Left kidney (tissue), 8 donors: ENCODE data around the gene TAF1. TPM values are rescaled to one million over a fixed set of nuclear protein-coding genes. Genes with fewer than 3 reads are reported as not detected.
"Not testable (repeated sequence)": the region's sequence is repeated elsewhere in the genome, so short reads cannot be mapped to it uniquely, and the experiment has no call there.

Source experiments
- DNase-seq: peaks from one replicate; pipeline ENCODE4 v3.0.0-alpha.2; 2013
- long read RNA-seq, 8 donors: transcript quantifications; one replicate each; lab custom pipeline, GENCODE V29; 2026
- polyA plus RNA-seq: library from polyadenylated mRNA; unstranded; fragments of 120-200 nt; gene quantifications from one replicate; pipeline ENCODE4 v1.2.1, GENCODE V29; 2013; ENCODE audit not compliant: insufficient read length

Gene TAF1
- polyA plus RNA-seq: 57.7 TPM
- long read RNA-seq, donor 1: 0 reads
- long read RNA-seq, donor 2, partial matches to known transcripts: 0 of 1 reads
- long read RNA-seq, donor 2, other reads (novel, unspliced or antisense): 0 of 1 reads
- long read RNA-seq, donor 3, partial matches to known transcripts: 35 of 37 reads
- long read RNA-seq, donor 3, other reads (novel, unspliced or antisense): 0 of 37 reads
- long read RNA-seq, donor 4: 0 reads
- long read RNA-seq, donor 5, full-length matches to known transcripts: 1 of 1 reads
- long read RNA-seq, donor 5, partial matches to known transcripts: 0 of 1 reads
- long read RNA-seq, donor 5, other reads (novel, unspliced or antisense): 0 of 1 reads
- long read RNA-seq, donor 6, full-length matches to known transcripts: 3 of 3 reads
- long read RNA-seq, donor 6, partial matches to known transcripts: 0 of 3 reads
- long read RNA-seq, donor 6, other reads (novel, unspliced or antisense): 0 of 3 reads
- long read RNA-seq, donor 7, partial matches to known transcripts: 32 of 33 reads
- long read RNA-seq, donor 7, other reads (novel, unspliced or antisense): 0 of 33 reads
- long read RNA-seq, donor 8: 0 reads

GRCh38 chrX:71365875-71366673, at the start of gene TAF1:
TAF1 (plus strand) TSS chrX:71366357; CDS start chrX:71366375, 18 bp downstream.
- peak; percentile 92 for DNase-seq

- DNase-seq: not testable (repeated sequence)
These were observed 49.2 kb upstream of the TAF1 start for GRCh38 chrX:71316959-71317358.

- no peak for DNase-seq
These were observed 46.0 kb upstream of the TAF1 start for GRCh38 chrX:71320126-71320525.

GRCh38 chrX:71321731-71322130, 44.4 kb upstream of the TAF1 start:
- DNase-seq: no peak

GRCh38 chrX:71324452-71324851, 41.7 kb upstream of the TAF1 start:
- not testable (repeated sequence) for DNase-seq

- no peak for DNase-seq
These were observed 39.8 kb upstream of the TAF1 start for GRCh38 chrX:71326394-71326793.

- not testable (repeated sequence) for DNase-seq
These were observed 16.9 kb upstream of the TAF1 start for GRCh38 chrX:71349151-71349665.

- DNase-seq: not testable (repeated sequence)
These were observed 16.3 kb upstream of the TAF1 start for GRCh38 chrX:71349867-71350266.

- not testable (repeated sequence) for DNase-seq
These were observed 13.7 kb upstream of the TAF1 start for GRCh38 chrX:71352439-71352838.

- DNase-seq: no peak
These were observed 1.9 kb upstream of the TAF1 start for GRCh38 chrX:71364221-71364620.

- DNase-seq: no peak
These were observed 742 bp upstream of the TAF1 start for GRCh38 chrX:71365356-71365874.

GRCh38 chrX:71366674-71367256, 608 bp downstream of the TAF1 start:
- DNase-seq: no peak

- no peak for DNase-seq
These were observed 1.2 kb downstream of the TAF1 start for GRCh38 chrX:71367396-71367795.

GRCh38 chrX:71372388-71372787, 6.2 kb downstream of the TAF1 start:
- no peak for DNase-seq

GRCh38 chrX:71378732-71379131, 12.6 kb downstream of the TAF1 start:
- no peak for DNase-seq

GRCh38 chrX:71391725-71392124, 25.6 kb downstream of the TAF1 start:
- DNase-seq: not testable (repeated sequence)

GRCh38 chrX:71393919-71394318, 27.8 kb downstream of the TAF1 start:
- DNase-seq: no peak

- DNase-seq: no peak
These were observed 30.4 kb downstream of the TAF1 start for GRCh38 chrX:71396576-71396975.

GRCh38 chrX:71400710-71401109, 34.6 kb downstream of the TAF1 start:
- DNase-seq: no peak

GRCh38 chrX:71416260-71416659, 50.1 kb downstream of the TAF1 start:
- DNase-seq: not testable (repeated sequence)

GRCh38 chrX:71420686-71421085, 54.5 kb downstream of the TAF1 start:
- DNase-seq: no peak

- no peak for DNase-seq
These were observed 66.6 kb downstream of the TAF1 start for GRCh38 chrX:71432733-71433132.
